Measurements from ENCODE around the gene RMC1. TPM values are rescaled to one million over a fixed set of nuclear protein-coding genes. Genes with fewer than 3 reads are reported as not detected.
"Not testable (repeated sequence)": the region's sequence is repeated elsewhere in the genome, so short reads cannot be mapped to it uniquely, and the experiment has no call there.

Gene RMC1
- total RNA-seq, 1 donor from 2014 or later, result 17.7 TPM

DNA sequence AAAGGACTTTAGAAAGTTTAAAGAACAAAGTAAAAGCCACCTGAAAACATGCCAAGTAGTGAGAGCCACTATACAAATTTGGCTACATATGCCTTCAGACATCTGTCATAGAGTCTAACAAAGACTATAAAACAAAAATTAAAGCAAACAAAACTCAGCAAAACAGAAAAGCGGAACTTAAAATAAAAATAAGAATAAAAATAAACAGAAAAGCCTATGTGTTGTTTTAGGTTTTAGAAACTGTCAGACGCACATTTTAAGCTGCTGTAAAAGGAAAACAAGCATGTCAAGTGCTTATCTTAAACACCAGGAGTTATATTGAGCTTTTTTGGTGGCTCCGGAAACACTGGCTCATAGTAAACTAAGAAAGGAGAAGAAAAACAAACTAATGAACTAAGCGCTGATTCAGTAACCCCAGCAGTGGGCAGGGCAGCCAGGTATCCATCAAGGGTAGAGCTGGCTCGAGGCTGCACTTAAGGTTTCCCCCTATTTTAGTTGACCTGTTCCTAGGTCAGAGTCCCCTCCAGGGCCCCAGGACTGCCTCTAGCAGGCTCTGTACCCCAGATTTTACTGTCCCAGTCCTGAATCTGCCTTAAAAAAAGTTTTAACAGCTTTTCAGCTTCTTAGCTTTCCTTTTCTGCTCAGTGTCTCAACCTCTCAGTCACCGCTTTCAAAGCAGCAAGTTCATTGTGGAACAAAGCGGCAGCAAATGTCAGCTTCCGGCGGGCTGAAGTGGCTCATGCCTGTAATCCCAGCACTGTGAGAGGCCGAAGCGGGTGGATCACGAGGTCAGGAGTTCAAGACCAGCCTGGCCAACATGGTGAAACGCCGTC, 15.4 kb upstream of the RMC1 start:
- TF ChIP-seq, protein P1, sequence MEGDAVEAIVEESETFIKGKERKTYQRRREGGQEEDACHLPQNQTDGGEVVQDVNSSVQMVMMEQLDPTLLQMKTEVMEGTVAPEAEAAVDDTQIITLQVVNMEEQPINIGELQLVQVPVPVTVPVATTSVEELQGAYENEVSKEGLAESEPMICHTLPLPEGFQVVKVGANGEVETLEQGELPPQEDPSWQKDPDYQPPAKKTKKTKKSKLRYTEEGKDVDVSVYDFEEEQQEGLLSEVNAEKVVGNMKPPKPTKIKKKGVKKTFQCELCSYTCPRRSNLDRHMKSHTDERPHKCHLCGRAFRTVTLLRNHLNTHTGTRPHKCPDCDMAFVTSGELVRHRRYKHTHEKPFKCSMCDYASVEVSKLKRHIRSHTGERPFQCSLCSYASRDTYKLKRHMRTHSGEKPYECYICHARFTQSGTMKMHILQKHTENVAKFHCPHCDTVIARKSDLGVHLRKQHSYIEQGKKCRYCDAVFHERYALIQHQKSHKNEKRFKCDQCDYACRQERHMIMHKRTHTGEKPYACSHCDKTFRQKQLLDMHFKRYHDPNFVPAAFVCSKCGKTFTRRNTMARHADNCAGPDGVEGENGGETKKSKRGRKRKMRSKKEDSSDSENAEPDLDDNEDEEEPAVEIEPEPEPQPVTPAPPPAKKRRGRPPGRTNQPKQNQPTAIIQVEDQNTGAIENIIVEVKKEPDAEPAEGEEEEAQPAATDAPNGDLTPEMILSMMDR (IDR thresholded peaks at IDR 0.05), result no peak
- TF ChIP-seq POLR2AphosphoS5 (IDR thresholded peaks at IDR 0.05; ENCODE audit: insufficient read depth in 1 of 2, low read depth in 1 of 2) (no peak), POLR2A (IDR thresholded peaks at IDR 0.05) (no peak)
- Histone ChIP-seq H3K27me3 (no peaks in the 10 kb centered on the region), H3K27ac (peak overlapping the region; percentile 51), H3K4me3 (peak overlapping the region in 1 of 2 donors; percentile 1), H3K9me3 (no peaks in the 10 kb centered on the region), H3K36me3 (peaks cover 0 to 2% of the 10 kb centered on the region in 2 donors), H3K4me1 (peaks cover 9% of the 10 kb centered on the region)
- DNase-seq (ENCODE audit: extremely low spot score in 2 of 2), result no peak
- intact Hi-C loops (cut with DNase I), result no loop called here

DNA sequence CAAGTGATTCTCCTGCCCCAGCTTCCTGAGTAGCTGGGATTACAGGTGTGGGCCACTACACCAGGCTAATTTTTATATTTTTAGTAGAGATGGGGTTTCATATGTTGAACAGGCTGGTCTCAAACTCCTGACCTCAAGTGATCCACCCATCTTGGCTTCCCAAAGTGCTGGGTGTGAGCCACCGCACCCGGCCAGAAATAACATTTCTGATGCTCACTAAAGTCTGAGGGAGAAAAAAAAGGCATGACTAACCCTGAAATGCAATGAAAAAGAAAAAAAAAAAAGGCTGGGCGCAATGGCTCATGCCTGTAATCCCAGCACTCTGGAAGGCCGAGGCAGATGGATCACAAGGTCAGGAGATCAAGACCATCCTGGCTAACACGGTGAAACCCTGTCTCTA, 13.7 kb upstream of the RMC1 start:
- H3K27ac ChIP-seq; H3K4me3 ChIP-seq; DNase-seq (ENCODE audit: extremely low spot score in 2 of 2); H3K4me1 ChIP-seq; H3K27me3 ChIP-seq; H3K9me3 ChIP-seq; H3K36me3 ChIP-seq; intact Hi-C loops (cut with DNase I): not testable (repeated sequence)

DNA sequence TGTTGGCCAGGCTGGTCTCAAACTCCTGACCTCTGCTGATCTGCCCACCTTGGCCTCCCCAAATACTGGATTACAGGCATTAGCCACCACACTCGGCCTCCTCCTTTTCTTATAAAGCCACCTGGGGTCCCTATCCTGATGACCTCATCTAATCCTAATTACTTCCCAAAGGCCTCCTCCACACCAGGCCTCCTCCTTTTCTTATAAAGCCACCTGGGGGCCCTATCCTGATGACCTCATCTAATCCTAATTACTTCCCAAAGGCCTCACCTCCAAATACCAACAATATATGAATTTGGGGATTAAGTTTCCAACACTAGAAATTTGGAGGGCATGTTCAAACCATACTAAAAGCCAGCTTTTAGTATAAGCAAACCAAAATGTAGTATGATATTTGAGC, 9.7 kb upstream of the RMC1 start:
- TF ChIP-seq POLR2A (IDR thresholded peaks at IDR 0.05), result no peak
- TF ChIP-seq POLR2AphosphoS5 (IDR thresholded peaks at IDR 0.05; ENCODE audit: insufficient read depth in 1 of 2, low read depth in 1 of 2), result no peak
- TF ChIP-seq, protein P1 (IDR thresholded peaks at IDR 0.05), result no peak

DNA sequence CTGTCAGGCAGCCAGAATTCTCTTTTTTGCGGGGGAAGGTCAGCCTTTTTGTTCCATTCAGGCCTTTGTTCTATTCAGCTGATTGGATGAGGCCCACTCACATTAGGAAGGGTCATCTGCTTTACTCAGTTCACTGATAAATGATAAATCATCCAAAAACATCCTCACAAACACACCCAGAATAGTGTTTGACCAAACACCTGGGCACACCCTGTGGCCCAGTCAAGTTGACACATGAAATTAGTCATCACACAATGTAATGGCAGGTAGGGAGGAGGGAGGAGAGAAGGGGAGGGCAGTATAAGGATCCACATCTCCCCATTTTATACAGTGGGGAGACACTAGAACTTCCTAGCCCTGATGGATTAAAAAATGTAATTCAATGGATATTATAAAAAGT, 8.3 kb upstream of the RMC1 start:
- no peaks in the 10 kb centered on the region for H3K4me1 ChIP-seq
- H3K27me3 ChIP-seq, result no peaks in the 10 kb centered on the region
- no peak for TF ChIP-seq POLR2AphosphoS5 (IDR thresholded peaks at IDR 0.05; ENCODE audit: insufficient read depth in 1 of 2, low read depth in 1 of 2)
- TF ChIP-seq, protein P1 (IDR thresholded peaks at IDR 0.05), result no peak
- no peak for TF ChIP-seq POLR2A (IDR thresholded peaks at IDR 0.05)
- H3K36me3 ChIP-seq, result no peaks in the 10 kb centered on the region
- DNase-seq (ENCODE audit: extremely low spot score in 2 of 2), result no peak
- H3K9me3 ChIP-seq, result no peaks in the 10 kb centered on the region
- H3K27ac ChIP-seq, result no peak overlapping the region
- no peak overlapping the region for H3K4me3 ChIP-seq
- intact Hi-C loops (cut with DNase I), result no loop called here

More for the DNA sequence above, 9.7 kb upstream of the RMC1 start:
- Histone ChIP-seq H3K27me3 (no peaks in the 10 kb centered on the region), H3K4me3 (no peak overlapping the region), H3K9me3 (no peaks in the 10 kb centered on the region), H3K36me3 (no peaks in the 10 kb centered on the region), H3K27ac (no peak overlapping the region), H3K4me1 (no peaks in the 10 kb centered on the region)
- intact Hi-C loops (cut with DNase I), result no loop called here
- no peak for DNase-seq (ENCODE audit: extremely low spot score in 2 of 2)

DNA sequence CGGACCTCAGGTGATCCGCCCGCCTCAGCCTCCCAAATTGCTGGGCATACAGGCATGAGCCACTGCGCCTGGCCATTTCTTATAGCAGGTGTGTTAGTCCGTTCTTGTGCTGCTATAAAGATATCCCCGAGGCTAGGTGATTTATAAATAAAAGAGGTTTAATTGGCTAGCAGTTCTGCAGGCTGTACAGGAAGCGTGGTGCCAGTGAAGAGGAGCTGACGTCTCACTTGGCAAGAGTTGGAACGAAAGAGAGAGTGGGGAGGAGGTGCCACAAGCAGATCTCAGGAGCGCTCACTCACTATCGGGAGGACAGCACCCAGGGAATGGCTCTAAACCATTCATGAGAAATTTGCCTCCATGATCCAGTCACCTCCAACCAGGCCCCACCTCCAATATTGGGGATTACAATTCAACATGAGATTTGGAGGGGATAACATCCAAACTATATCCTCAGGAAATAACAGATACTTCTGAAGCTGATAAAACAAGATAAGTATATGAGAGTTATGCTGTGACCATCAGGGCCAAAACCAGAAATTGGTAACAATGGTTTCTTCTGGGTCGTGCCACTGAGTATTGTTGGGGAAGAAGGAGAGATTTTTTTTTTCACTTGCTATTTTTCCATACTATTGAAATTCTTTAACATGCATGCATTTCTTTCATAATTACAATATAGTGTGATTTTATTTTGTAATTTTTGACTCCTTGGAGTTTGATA, 7.4 kb upstream of the RMC1 start:
- intact Hi-C loops (cut with DNase I), result no loop called here
- Histone ChIP-seq H3K27ac (no peak overlapping the region), H3K27me3 (no peaks in the 10 kb centered on the region), H3K9me3 (no peaks in the 10 kb centered on the region), H3K4me1 (no peaks in the 10 kb centered on the region), H3K4me3 (no peak overlapping the region), H3K36me3 (no peaks in the 10 kb centered on the region)
- no peak for TF ChIP-seq POLR2A (IDR thresholded peaks at IDR 0.05)
- TF ChIP-seq, protein P1 (IDR thresholded peaks at IDR 0.05), result no peak
- TF ChIP-seq POLR2AphosphoS5 (IDR thresholded peaks at IDR 0.05; ENCODE audit: insufficient read depth in 1 of 2, low read depth in 1 of 2), result no peak
- DNase-seq (ENCODE audit: extremely low spot score in 2 of 2), result no peak
